ENCODE data around the gene CFAP107. TPM values are rescaled to one million over a fixed set of nuclear protein-coding genes. Genes with fewer than 3 reads are reported as not detected.

Gene CFAP107
- total and polyA plus RNA-seq, 2 of the 13 experiments (the other 11 are each of a cell fraction or from before 2014, with no cell fraction given), result not detected

DNA sequence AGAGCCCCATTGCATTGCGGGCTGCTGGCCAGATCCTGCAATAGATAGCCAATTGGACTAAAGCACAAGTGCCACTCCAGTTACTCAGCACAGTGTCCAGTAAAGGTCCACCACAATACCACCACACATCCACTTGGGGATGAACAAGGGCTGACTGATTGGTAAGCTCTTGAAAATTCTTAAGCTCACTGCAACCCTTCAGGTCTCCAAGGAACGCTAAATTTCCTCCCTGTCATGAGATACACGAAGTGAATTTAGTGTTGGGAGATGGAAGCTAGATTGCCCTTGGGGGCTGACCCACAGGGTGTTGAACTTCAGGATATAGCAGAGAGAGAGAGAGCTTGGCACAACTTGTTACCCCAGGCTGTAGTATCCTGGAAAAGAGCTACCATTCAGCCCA, 39.9 kb upstream of the CFAP107 start:
- H3K27ac ChIP-seq (ENCODE audit: extremely low read length, insufficient read depth, low read length), result no peak overlapping the region
- DNase-seq (ENCODE audit: low spot score) (no peak), FAIRE-seq (no peak), ATAC-seq (no peak)
- BruUV-seq (replicated peaks), result no TSS peak
- H2AFZ ChIP-seq (ENCODE audit: low read length), result no peak overlapping the region
- H3K9me3 ChIP-seq (ENCODE audit: low read length), result no peaks in the 10 kb centered on the region
- H3K4me3 ChIP-seq (replicated peaks in 1 of 3; ENCODE audit: insufficient read depth in 1 of 3, low read depth in 2 of 3, low read length in 3 of 3), result no peak overlapping the region
- H3K4me2 ChIP-seq (ENCODE audit: low read depth, low read length), result no peak overlapping the region
- ChIA-PET CTCF (ENCODE audit: low intra/inter-chr PET ratio, low total read pairs) (no interaction called here), POLR2A (no interaction called here)
- no peak for TF ChIP-seq FLYWCH1 (CRISPR knock-in tag; IDR thresholded peaks at IDR 0.05)
- TF ChIP-seq, protein P1, sequence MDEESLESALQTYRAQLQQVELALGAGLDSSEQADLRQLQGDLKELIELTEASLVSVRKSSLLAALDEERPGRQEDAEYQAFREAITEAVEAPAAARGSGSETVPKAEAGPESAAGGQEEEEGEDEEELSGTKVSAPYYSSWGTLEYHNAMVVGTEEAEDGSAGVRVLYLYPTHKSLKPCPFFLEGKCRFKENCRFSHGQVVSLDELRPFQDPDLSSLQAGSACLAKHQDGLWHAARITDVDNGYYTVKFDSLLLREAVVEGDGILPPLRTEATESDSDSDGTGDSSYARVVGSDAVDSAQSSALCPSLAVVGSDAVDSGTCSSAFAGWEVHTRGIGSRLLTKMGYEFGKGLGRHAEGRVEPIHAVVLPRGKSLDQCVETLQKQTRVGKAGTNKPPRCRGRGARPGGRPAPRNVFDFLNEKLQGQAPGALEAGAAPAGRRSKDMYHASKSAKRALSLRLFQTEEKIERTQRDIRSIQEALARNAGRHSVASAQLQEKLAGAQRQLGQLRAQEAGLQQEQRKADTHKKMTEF (CRISPR knock-in tag; IDR thresholded peaks at IDR 0.05), result no peak
- TF ChIP-seq NR2F1 (CRISPR knock-in tag; IDR thresholded peaks at IDR 0.05), result no peak
- no peak for TF ChIP-seq SRF (IDR thresholded peaks at IDR 0.05; ENCODE audit: low read depth, low read length)
- no peak for TF ChIP-seq ZNF44 (CRISPR knock-in tag; IDR thresholded peaks at IDR 0.05)
- no peak for TF ChIP-seq MIXL1 (CRISPR knock-in tag; IDR thresholded peaks at IDR 0.05)
- TF ChIP-seq ZNF263 (CRISPR knock-in tag; IDR thresholded peaks at IDR 0.05), result no peak
- TF ChIP-seq NFKBIZ (CRISPR knock-in tag; IDR thresholded peaks at IDR 0.05), result no peak
- TF ChIP-seq, protein P2, sequence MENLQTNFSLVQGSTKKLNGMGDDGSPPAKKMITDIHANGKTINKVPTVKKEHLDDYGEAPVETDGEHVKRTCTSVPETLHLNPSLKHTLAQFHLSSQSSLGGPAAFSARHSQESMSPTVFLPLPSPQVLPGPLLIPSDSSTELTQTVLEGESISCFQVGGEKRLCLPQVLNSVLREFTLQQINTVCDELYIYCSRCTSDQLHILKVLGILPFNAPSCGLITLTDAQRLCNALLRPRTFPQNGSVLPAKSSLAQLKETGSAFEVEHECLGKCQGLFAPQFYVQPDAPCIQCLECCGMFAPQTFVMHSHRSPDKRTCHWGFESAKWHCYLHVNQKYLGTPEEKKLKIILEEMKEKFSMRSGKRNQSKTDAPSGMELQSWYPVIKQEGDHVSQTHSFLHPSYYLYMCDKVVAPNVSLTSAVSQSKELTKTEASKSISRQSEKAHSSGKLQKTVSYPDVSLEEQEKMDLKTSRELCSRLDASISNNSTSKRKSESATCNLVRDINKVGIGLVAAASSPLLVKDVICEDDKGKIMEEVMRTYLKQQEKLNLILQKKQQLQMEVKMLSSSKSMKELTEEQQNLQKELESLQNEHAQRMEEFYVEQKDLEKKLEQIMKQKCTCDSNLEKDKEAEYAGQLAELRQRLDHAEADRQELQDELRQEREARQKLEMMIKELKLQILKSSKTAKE (CRISPR knock-in tag; IDR thresholded peaks at IDR 0.05; ENCODE audit: borderline replicate concordance), result no peak
- no peak for TF ChIP-seq SMAD3 (CRISPR knock-in tag; IDR thresholded peaks at IDR 0.05)
- no peaks in the 10 kb centered on the region for H3K79me2 ChIP-seq (ENCODE audit: insufficient read depth, low read length)
- H4K20me1 ChIP-seq (ENCODE audit: insufficient read depth, low read length), result no peaks in the 10 kb centered on the region
- in situ Hi-C loops (cut with HindIII; ENCODE audit: extremely low pct_ligation_motif_present, low pct_unique_long_range_greater_than_20kb), result no loop called here
- 0 out of 5 replicates have a peak, but pooled peaks cover 1 to 2% of the 10 kb centered on the region in 2 experiments for H3K27me3 ChIP-seq (ENCODE audit: control insufficient read depth in 1 of 2, insufficient read depth in 2 of 2, low read length in 2 of 2)
- no peaks in the 10 kb centered on the region for H3K36me3 ChIP-seq (replicated peaks in 1 of 2; ENCODE audit: control insufficient read depth in 1 of 2, insufficient read depth in 2 of 2, low read length in 2 of 2)
- WGBS (ENCODE audit: low lambda C conversion rate), result 0% methylated on average over 3 of the region's 3 CpGs
- no peaks in the 10 kb centered on the region for H3K4me1 ChIP-seq (ENCODE audit: insufficient read depth, low read length)
- no peak overlapping the region for H3K9ac ChIP-seq (ENCODE audit: insufficient read depth, low read depth, low read length)
- intact Hi-C loops (cut with micrococcal nuclease; ENCODE audit: unreplicated experiment), result no loop called here
